Measurements from ENCODE around the gene PEA15.

The PEA15 gene

GRCh38 chr1:160232911-160233310 lies 27.7 kb downstream of the PEA15 start:
- Histone ChIP-seq H3K27me3 (no peaks in the 10 kb centered on the region), H3K4me3 (ENCODE audit: low read depth in 1 of 2, low read length in 1 of 2) (no peak overlapping the region), H3K36me3 (peaks cover 84% of the 10 kb centered on the region)

DNA sequence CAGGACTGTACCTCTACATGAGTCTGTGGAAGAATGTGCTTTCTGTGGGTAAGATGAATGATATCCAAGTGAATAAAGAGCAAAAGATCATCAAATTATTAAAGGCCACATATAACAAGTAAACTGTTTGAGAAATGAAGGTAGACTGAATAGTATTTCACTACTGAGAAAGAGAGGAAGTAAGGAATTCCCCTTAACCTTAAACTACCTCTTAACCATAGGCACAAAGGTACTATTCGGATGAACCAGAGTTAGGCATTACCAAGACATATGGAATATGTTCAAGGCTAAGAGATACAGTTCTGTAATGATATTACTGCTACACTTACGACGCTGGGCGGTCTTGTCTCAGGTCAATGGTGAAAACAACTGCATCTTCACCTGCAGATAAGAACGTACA lies 31.6 kb downstream of the PEA15 start:
- H3K4me1 ChIP-seq (ENCODE audit: control insufficient read depth in 1 of 2, insufficient read depth in 1 of 2, low read depth in 1 of 2, low read length in 1 of 2), result peaks cover 0 to 6% of the 10 kb centered on the region in 2 experiments
- H3K36me3 ChIP-seq, result peaks cover 84% of the 10 kb centered on the region
- H3K9me3 ChIP-seq, result no peaks in the 10 kb centered on the region
- no peak for TF ChIP-seq CTCF (IDR thresholded peaks at IDR 0.05)
- H3K27me3 ChIP-seq, result no peaks in the 10 kb centered on the region
- H3K4me3 ChIP-seq (ENCODE audit: low read depth in 1 of 2, low read length in 1 of 2), result no peak overlapping the region
- no peak overlapping the region for H3K27ac ChIP-seq

More at GRCh38 chr1:160232911-160233310, 27.7 kb downstream of the PEA15 start:
- Histone ChIP-seq H3K27ac (no peak overlapping the region), H3K4me1 (ENCODE audit: control insufficient read depth in 1 of 2, insufficient read depth in 1 of 2, low read depth in 1 of 2, low read length in 1 of 2) (no peaks in the 10 kb centered on the region), H3K9me3 (no peaks in the 10 kb centered on the region)
- no peak for TF ChIP-seq CTCF (IDR thresholded peaks at IDR 0.05)

DNA sequence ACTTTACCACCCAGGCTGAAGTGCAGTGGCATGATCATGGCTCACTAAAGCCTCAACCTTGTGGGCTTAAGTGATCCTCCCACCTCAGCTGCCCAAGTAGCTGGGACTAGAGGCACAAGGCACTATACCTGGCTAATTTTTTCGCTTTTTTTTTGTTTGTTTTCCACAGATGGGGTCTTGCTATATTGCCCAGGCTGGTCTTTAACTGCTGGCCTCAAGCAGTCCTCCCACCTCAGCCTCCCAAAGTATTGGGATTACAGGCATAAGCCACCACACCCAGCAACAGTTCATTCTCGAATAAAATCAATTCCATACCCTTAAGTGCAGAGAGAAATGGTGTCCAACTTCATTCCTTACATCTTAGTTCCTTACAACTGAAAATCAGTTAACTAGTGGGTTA lies 32.4 kb downstream of the PEA15 start:
- no peak for TF ChIP-seq CTCF (IDR thresholded peaks at IDR 0.05)
- H3K36me3 ChIP-seq, result peaks cover 84% of the 10 kb centered on the region
- no peaks in the 10 kb centered on the region for H3K9me3 ChIP-seq
- no peaks in the 10 kb centered on the region for H3K27me3 ChIP-seq
- H3K27ac ChIP-seq, result no peak overlapping the region
- H3K4me3 ChIP-seq (ENCODE audit: low read depth in 1 of 2, low read length in 1 of 2), result no peak overlapping the region
- H3K4me1 ChIP-seq (ENCODE audit: control insufficient read depth in 1 of 2, insufficient read depth in 1 of 2, low read depth in 1 of 2, low read length in 1 of 2), result peaks cover 0 to 6% of the 10 kb centered on the region in 2 experiments

DNA sequence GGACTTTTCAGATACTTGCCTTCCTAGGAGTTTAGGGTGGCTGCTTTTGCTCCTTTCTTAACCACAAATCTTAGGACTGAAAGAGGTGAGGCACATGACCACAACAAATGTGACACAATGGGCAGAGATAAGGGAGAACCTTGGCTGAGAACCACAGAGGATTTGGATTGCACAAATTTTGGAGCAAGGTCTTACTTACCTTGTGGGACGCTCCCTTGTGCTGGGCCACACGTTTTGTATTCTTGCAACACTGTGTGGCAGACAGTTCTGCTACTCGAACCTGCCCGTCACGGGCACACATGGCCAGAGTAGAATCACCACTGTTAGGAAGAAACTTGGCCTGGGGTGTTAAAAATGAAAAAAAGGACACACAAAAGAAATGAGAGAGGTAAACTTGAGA lies 33.2 kb downstream of the PEA15 start:
- Histone ChIP-seq H3K36me3 (peaks cover 91% of the 10 kb centered on the region), H3K27ac (no peak overlapping the region), H3K4me3 (ENCODE audit: low read depth in 1 of 2, low read length in 1 of 2) (no peak overlapping the region), H3K27me3 (no peaks in the 10 kb centered on the region), H3K9me3 (no peaks in the 10 kb centered on the region), H3K4me1 (ENCODE audit: control insufficient read depth in 1 of 2, insufficient read depth in 1 of 2, low read depth in 1 of 2, low read length in 1 of 2) (peaks cover 0 to 6% of the 10 kb centered on the region in 2 experiments)
- TF ChIP-seq CTCF (IDR thresholded peaks at IDR 0.05), result no peak

GRCh38 chr1:160239582-160240299 lies 34.6 kb downstream of the PEA15 start:
- H3K9me3 ChIP-seq, result no peaks in the 10 kb centered on the region
- H3K36me3 ChIP-seq, result peaks cover 89% of the 10 kb centered on the region
- H3K4me1 ChIP-seq (ENCODE audit: control insufficient read depth in 1 of 2, insufficient read depth in 1 of 2, low read depth in 1 of 2, low read length in 1 of 2), result peaks cover 0 to 6% of the 10 kb centered on the region in 2 experiments
- TF ChIP-seq CTCF (IDR thresholded peaks at IDR 0.05), result no peak
- H3K27ac ChIP-seq, result no peak overlapping the region
- no peak overlapping the region for H3K4me3 ChIP-seq (ENCODE audit: low read depth in 1 of 2, low read length in 1 of 2)
- no peaks in the 10 kb centered on the region for H3K27me3 ChIP-seq
